ENCODE measurements around the gene WIPF1. TPM values are rescaled to one million over a fixed set of nuclear protein-coding genes. Genes with fewer than 3 reads are reported as not detected.

Gene WIPF1
- polyA plus RNA-seq, 2 of the 4 experiments (the other 2 are of a cell fraction) = 16.4 to 20.1 TPM

- TF ChIP-seq REST (IDR thresholded peaks at IDR 0.05) = no peak
Measured at GRCh38 chr2:174644406-174644805, 46.8 kb upstream of the WIPF1 start (continued).

GRCh38 chr2:174643356-174643755 lies 45.8 kb upstream of the WIPF1 start:
- 88% methylated on average over 6 of the region's 6 CpGs for WGBS (ENCODE audit: missing lambda C conversion rate)
- ATAC-seq (no peak), DNase-seq (ENCODE audit: low read depth in 1 of 2, low spot score in 1 of 2) (no peak), FAIRE-seq (no peak)
- Histone ChIP-seq H3K4me3 (no peak overlapping the region), H3K9me3 (no peaks in the 10 kb centered on the region), H3K27ac (no peak overlapping the region), H3K4me2 (no peak overlapping the region), H3K4me1 (no peaks in the 10 kb centered on the region)
- CTCF ChIA-PET = no interaction called here
- TF ChIP-seq POLR2A (IDR thresholded peaks at IDR 0.05; ENCODE audit: low read length) (no peak), ESRRA (IDR thresholded peaks at IDR 0.05; ENCODE audit: borderline replicate concordance, low read length) (no peak)
- POLR2A ChIA-PET = no interaction called here

GRCh38 chr2:174641168-174641567 lies 43.6 kb upstream of the WIPF1 start:
- ChIA-PET POLR2A (no interaction called here), CTCF (interaction anchor here (1.7 kb wide), 1 partner anchor 63 kb away, joined by 5 read pairs; no protein-coding TSS in a partner anchor)
- no peak for TF ChIP-seq ELK1 (IDR thresholded peaks at IDR 0.05; ENCODE audit: low read depth, low read length)
- TF ChIP-seq JUNB (IDR thresholded peaks at IDR 0.05) = no peak
- no peak for TF ChIP-seq FOXS1 (CRISPR knock-in tag; IDR thresholded peaks at IDR 0.05)
- TF ChIP-seq GATA3 (IDR thresholded peaks at IDR 0.05; ENCODE audit: borderline replicate concordance) = no peak
- TF ChIP-seq HDAC2 (IDR thresholded peaks at IDR 0.05) = no peak
- TF ChIP-seq ZSCAN20 (CRISPR knock-in tag; IDR thresholded peaks at IDR 0.05) = no peak
- no peak for TF ChIP-seq ZFP36 (IDR thresholded peaks at IDR 0.05; ENCODE audit: borderline replicate concordance, partially characterized antibody)
- no peak for TF ChIP-seq TFCP2L1 (CRISPR knock-in tag; IDR thresholded peaks at IDR 0.05)
- no peak for TF ChIP-seq RAD21 (conservative IDR thresholded peaks at IDR 0.05 in 1 of 2, IDR thresholded peaks at IDR 0.05 in 1 of 2)
- no peak for TF ChIP-seq CBX8 (IDR thresholded peaks at IDR 0.05)
- TF ChIP-seq CHD4 (IDR thresholded peaks at IDR 0.05; ENCODE audit: borderline replicate concordance) = no peak
- TF ChIP-seq RCOR1 (IDR thresholded peaks at IDR 0.05; ENCODE audit: low read depth, low read length) = no peak
- no peak for TF ChIP-seq ESRRA (IDR thresholded peaks at IDR 0.05; ENCODE audit: borderline replicate concordance, low read length)
- no peak for TF ChIP-seq EHF (CRISPR knock-in tag; IDR thresholded peaks at IDR 0.05)
- H3K4me1 ChIP-seq = no peaks in the 10 kb centered on the region
- no peak overlapping the region for H3K4me2 ChIP-seq
- no peaks in the 10 kb centered on the region for H3K9me3 ChIP-seq
- H3K27ac ChIP-seq = no peak overlapping the region
- ATAC-seq = no peak
- 72% methylated on average over 1 of the region's 1 CpG for WGBS (ENCODE audit: missing lambda C conversion rate)
- no peak for DNase-seq (ENCODE audit: low read depth in 1 of 2, low spot score in 1 of 2)
- no peak overlapping the region for H3K4me3 ChIP-seq
- FAIRE-seq = no peak

GRCh38 chr2:174636987-174637386 lies 39.4 kb upstream of the WIPF1 start:
- CTCF ChIA-PET = interaction anchor here (0.6 to 1.1 kb wide), 2 partner anchors 48 to 130 kb away, joined by 3 read pairs; no protein-coding TSS in a partner anchor
- Histone ChIP-seq H3K9me3 (no peaks in the 10 kb centered on the region), H3K4me2 (no peak overlapping the region), H3K4me3 (no peak overlapping the region), H3K4me1 (0 out of 3 replicates have a peak, but pooled peaks cover 2% of the 10 kb centered on the region), H3K27ac (no peak overlapping the region)
- POLR2A ChIA-PET = no interaction called here
- ATAC-seq = peak in 1 of 2 experiments; percentile 52; a peak in 1 of 6 replicates
- 83% methylated on average over 1 of the region's 1 CpG for WGBS (ENCODE audit: missing lambda C conversion rate)
- DNase-seq (ENCODE audit: low read depth in 1 of 2, low spot score in 1 of 2) = no peak
- FAIRE-seq = no peak
- TF ChIP-seq E2F6 (IDR thresholded peaks at IDR 0.05; ENCODE audit: borderline replicate concordance, low read depth) (no peak), NR3C1 (IDR thresholded peaks at IDR 0.05) (no peak), JUNB (IDR thresholded peaks at IDR 0.05) (no peak), EHF (CRISPR knock-in tag; IDR thresholded peaks at IDR 0.05) (no peak), POLR2A (IDR thresholded peaks at IDR 0.05; ENCODE audit: low read length) (no peak), FOSL2 (IDR thresholded peaks at IDR 0.05) (no peak), FOSL2 (CRISPR knock-in tag; IDR thresholded peaks at IDR 0.05) (no peak), CEBPB (IDR thresholded peaks at IDR 0.05) (no peak), BCL3 (IDR thresholded peaks at IDR 0.05) (no peak), ZFP36 (IDR thresholded peaks at IDR 0.05; ENCODE audit: borderline replicate concordance, partially characterized antibody) (no peak), HDAC2 (IDR thresholded peaks at IDR 0.05) (no peak), PHF8 (IDR thresholded peaks at IDR 0.05; ENCODE audit: borderline replicate concordance, low read depth) (no peak), HOXB13 (CRISPR knock-in tag; IDR thresholded peaks at IDR 0.05; ENCODE audit: low read depth) (no peak), RFX5 (IDR thresholded peaks at IDR 0.05) (no peak), FOSB (CRISPR knock-in tag; IDR thresholded peaks at IDR 0.05) (no peak), HOXB5 (CRISPR knock-in tag; IDR thresholded peaks at IDR 0.05) (no peak), RNF2 (IDR thresholded peaks at IDR 0.05; ENCODE audit: borderline replicate concordance, low read depth) (no peak), FOXS1 (CRISPR knock-in tag; IDR thresholded peaks at IDR 0.05) (no peak), RCOR1 (IDR thresholded peaks at IDR 0.05; ENCODE audit: low read depth, low read length) (no peak)

All from A549 (cell line).